HK-2 (cell line): ENCODE data around the gene UBE2L6.

Source experiments
- DNase-seq: peaks from one replicate; pipeline ENCODE4 v3.0.0-alpha.2; 2018; ENCODE audit not compliant: unreplicated experiment

Gene UBE2L6

DNA sequence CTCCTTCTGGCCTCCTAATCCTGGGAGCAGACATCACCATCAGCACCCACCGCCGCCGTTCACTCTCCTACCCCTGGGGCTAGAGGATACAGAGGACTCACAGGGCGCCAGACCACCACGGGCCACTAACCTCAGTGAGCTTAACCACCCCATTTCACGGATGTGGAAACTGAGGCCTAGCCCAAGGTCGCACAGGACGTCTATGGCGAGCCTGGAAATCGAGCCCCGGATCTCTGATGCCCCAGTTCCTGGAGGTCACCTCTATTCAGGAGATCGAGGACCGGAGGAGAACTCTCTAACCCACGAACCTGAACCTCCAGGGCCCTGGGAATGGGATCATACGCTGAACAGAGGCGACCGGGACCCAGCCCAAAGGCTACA lies 37.3 kb downstream of the UBE2L6 start:
- no peak for DNase-seq

DNA sequence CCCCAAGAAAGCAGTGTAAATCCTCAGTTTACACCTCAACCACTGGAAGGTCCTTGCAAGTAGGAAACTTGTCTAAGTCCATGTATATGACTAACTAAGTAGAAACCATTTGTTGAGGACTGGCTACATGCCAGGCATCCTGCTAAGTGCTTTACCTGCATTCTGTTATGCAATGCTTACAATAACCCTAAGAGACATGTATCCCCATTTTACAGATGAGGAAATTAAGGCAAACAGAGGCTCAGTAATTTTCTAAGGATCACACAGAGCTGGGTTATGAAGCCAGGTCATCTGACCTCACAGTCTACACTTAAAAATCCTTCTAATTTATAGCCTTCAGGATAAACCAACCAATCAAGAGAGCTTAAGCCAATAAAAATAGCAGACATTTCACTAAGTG lies 38.5 kb downstream of the UBE2L6 start:
- DNase-seq: no peak

DNA sequence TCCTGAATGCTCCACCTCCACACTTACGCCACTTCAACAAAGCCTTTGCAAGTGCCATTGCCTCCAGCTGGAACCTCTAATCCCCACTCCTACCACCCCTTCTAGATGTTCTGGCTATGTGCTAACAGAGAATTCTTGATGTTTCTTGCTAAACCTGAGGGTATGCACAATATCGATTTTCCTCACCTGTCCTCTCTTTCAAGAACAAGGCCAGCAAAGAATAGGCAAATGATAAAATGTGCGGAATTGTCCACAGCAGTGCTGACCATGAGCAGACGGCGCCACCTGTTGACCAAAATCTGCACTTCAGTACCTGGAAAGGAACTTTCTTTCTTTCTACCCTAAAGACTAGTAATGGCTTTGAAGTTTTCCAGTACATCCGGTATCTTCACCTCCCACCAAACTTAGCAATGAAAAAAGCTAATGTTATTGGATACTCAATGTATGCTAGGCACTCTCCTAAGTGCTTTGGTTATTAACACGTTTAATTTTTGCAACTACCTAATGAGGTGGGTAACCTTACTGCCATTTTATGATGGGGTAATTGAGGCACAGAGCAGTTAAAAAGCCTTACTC lies 40.3 kb downstream of the UBE2L6 start:
- DNase-seq: peak; percentile 51

DNA sequence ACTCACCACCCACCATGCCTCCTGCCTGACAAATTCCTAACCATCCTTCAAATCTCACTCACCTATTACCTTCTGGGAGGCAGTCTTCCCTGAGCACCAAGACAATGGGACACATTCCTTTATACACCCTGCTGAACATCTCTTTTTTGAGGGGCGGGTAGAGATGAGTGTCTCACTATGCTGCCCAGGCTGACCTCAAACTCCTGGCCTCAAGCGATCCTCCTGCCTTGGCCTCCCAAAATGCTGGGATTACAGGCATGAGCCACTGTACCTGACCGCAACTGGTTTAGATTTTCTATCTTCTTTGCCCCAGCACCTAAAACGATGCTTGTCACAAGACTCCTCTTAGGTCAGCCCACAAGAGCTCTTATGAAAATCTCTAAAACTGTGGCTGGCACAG lies 44.1 kb downstream of the UBE2L6 start:
- no peak for DNase-seq

DNA sequence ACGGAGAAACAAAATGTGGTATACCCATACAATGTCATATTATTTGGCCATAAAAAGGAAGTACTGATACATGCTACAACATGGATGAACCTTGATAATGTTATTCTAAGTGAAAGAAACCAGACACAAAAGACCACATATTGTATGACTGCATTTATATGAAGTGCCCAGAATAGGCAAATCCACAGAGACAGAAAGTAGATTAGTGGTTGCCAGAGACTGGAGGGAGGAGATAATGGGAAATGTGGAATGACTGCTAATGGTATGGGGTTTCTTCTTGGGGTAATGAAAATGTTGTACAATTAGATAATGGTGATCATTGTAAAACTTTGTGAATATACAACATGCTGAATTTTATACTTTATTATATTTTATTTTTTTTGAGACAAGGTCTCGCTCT lies 46.4 kb downstream of the UBE2L6 start:
- DNase-seq: no peak

DNA sequence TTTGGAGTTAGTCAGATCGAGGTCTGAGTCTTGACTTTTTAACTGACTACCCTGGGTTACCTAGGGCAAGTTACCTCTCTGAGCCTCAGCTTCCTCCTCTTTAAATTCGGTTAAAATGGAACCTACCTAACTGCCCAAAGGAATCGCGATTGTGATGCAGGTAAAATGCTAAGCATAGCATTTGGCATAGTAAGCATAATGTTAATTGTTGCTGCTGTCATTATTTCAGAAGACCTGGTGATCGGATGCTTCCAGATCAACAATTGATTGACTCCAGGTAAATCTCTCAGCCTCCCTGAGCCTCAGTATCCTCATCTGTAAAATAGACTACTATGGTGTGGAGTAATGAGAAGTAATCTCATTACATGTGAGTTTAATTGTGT lies 51.4 kb downstream of the UBE2L6 start:
- no peak for DNase-seq

DNA sequence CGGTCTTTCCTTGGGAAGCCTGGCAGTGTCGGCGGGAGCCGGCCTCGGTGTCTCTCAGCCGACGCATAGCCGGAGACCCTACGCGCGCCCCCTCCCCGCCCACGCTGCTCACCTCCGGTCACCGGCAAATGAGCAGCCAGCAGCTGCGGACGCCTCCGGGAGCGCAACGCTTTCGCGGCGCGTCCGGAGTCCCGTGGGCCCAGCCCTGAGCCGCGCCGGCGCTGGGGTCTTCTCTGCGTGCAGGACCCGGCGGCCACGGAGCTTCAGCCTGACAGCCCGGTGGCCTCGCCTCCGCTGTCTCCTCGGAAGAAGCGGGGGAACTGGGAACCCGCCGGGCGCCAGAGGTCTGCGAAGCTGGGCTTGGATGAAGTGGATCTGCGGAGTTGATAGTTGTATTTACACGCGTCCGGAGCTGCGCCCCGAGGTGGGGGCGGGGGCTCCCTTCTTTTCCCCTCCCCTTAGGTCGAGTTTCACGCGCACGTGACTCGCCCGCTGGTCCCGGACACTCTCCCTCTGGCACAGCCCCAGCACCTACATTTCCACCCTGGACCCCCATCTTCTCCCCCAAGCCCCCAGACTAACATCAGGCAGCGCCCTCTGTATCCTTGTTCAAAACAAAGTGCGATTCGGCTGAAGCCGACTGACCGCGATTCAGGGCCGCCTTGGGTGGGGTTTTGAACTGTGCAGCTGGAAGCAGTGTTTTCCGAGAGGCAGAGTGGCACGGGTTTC lies 52.0 kb downstream of the UBE2L6 start, which contains the start of gene SLC43A1:
Gene SLC43A1 (minus strand): TSS at position 371 of the 729 bp plus-strand sequence. CDS start 1,591 bp downstream, outside the sequence.
- DNase-seq: no peak

DNA sequence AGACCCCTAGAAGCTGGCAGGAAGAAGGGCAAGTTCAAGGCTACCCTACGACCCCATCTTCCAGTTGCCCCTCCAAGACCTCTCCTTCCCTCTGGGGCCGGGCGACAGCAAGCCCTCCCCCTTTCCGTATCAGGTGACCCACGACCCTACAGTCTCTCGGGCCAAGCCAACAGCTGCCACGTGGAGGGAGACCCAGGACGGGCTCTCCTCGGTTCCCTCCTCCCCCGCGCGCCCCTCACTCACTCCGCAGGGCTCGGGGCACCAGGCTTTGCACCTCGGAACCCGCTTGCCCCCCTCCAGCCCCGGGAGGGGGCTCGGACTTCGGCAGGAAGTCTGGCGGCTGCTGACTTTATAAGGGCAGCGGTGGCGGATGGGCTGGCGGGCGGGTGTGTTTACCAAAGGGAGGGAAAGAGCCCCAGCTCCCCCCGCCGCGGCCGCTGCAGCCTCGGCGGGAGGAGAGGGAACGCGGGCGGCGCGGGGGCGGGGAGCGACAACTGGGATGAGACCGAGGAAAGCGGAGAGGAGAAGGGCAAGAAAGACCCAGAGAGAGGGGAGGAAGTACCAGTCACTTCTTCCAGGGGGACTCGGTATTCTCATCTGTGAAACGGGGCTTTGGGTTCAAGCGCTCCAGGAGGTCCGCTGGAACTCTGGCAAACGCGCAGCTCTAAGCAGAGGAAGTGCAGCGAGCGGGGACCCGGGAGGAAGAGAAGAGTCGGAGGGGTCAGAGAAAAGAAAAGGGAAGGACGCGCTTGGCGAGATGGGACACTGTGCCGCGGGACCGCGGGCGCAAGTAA lies 52.7 kb downstream of the UBE2L6 start:
- DNase-seq: peak; percentile 13

DNA sequence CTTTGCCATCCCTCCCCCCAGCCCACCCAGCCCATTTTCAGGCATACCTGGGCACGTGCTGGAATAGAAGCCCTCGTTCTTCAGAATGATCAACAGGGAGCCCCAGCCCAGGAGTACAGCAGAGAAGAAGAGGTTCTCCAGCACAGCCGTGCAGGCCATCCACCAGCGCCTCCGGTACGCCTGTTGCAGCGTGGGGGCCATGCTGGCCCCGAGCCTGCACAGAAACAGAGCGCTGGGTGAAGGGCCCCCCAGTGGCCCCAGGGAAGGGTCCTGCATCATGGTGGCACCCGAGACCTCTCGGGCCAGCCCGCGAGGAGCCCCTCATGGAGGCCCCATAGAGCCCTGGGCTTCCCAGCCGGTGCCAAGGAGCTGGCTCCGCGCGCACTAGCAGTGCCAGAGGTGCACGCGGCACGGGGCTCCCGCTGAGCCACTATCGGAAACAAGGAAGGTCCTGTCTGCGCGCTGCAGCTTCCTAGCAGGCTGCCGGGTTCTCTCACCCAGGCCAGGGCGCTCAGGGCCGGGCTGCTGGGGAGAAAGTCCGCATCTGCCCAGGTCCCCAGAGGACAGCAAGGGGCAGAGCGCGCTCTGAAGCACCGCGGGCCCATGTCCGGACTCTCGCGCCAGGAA lies 53.4 kb downstream of the UBE2L6 start:
- no peak for DNase-seq

DNA sequence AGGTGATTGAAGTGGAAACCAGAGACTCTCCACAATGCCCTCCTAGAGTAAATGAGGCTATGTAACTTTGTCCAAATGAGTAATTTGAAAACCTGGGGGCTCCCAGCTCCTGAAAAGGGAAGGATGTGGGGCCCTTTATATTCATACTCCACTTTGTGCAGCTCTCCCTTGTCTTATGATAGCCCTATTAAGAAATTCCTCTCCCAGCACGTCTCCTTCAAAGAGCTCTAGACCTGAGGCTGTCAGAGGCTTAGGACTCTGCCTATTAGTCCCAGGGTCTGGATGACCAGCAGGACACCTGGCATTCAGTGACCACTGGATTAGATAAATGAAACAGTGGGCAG lies 54.0 kb downstream of the UBE2L6 start:
- DNase-seq: no peak

DNA sequence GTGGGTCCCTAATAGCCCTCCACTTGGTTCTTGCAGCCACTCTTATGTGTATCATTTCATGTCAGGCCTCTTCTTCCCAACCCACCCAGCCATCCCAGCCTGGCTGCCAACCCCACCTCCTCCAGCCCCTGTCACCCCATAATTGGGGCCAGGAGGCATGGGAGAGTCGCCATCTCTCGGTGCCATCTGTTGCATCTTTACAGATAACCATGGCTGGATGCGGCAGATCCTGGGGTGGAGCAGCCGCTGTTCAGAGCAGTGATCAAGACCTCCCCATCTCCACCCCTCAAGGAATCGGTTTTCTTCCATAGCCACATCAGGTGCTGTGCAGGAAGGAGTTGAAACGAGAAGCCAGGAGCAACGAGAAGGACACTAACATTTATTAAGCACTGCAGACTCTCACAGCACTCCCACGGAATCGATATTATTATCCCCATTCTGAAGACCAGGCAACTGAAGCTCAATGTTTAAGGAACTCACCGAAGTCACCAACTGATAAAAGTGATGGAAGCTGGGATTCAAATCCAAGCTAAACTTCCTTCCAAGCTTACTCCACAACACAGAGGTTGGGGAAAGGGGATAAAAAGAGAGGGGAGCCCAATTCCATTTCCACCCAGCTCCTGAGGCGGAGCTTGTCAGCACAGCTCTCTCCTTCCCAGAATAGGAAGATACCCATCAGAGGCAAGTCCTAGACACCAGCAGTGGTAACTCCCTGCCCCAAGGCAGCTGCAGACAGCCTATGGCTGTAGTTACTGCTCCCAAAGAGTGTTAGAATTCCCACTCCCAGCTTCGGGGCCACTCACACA lies 54.6 kb downstream of the UBE2L6 start:
- no peak for DNase-seq

DNA sequence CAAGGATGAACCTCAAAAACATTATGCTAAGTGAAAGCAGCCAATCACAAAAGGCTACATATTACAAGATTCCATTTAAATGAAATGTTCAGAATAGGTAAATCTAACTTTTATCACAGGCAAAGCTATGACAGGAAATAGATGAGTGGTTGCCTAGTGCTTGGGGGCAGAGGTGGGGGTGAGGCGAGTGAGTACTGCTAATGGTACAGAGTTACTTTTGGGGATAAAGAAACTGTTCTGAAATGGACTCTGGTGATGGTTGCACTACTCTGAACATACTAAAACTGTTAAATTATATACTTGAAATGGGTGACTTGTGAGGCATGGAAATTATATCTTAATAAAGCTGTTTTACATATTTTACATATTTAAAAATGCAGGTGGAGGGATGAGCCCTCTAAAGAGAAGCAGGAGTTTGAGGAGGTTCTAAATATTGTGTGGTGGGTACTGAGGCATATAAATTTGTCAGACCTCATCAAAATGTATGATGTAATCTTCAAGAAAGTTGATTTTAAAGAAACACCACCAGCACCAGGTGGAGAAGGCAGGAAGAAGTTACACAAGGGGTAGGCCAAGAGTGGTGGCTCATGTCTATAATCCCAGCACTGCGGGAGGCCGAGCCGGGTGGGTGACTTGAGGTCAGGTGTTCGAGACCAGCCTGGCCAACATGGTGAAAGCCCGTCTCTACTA lies 55.6 kb downstream of the UBE2L6 start:
- no peak for DNase-seq

DNA sequence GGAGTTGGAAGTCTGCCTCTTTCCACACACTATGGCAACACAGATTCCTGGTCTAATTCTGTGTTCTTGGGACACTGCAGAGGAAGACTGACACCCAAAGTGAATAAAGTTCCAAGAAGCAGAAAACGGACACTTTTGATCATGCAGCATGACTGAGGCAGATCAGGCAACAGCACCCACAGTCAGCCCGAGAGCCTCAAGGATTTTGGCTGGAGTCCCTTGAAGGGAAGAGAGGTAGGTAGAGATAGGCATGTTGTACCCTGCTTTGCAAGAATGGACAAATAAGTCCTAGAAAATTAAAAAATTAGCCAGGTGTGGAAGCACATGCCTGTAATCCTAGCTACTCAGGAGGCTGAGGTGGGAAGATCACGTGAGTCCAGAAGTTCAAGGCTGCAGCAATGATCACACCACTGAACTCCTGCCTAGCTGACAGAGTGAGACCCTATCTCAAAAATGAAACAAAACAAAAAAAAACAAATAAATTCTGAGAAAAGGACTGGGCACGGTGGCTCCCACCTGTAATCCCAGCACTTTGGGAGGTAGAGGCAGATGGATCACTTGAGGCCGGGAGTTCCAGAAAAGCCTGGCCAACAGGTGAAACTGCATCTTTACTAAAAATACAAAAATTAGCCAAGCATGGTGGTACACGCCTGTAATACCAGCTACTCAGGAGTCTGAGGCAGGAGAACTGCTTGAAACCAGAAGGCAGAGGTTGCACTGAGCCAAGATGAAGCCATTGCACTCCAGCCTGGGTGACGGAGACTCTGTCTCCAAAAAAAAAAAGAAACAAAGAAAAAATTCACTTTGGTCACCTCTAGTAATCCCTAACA lies 58.9 kb downstream of the UBE2L6 start:
- no peak for DNase-seq

DNA sequence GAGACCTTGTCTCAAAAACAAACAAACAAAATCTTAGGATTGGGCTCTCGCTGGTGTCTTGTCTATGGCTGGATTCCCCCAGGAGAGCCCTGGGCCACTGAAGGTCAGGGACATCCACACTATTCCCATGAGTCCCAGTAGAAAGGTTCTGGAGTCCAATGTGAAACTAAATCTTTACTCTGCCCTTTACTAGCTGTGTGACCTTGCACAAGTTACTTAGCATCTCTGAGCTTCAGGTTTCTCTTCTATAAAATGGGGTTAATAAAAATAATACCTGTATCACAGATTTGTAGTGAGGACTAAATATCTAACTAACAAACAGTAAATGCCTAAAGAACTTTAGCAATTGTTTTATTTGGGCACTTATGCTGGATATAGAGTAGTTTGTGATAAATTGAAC lies 61.0 kb downstream of the UBE2L6 start:
- DNase-seq: no peak

DNA sequence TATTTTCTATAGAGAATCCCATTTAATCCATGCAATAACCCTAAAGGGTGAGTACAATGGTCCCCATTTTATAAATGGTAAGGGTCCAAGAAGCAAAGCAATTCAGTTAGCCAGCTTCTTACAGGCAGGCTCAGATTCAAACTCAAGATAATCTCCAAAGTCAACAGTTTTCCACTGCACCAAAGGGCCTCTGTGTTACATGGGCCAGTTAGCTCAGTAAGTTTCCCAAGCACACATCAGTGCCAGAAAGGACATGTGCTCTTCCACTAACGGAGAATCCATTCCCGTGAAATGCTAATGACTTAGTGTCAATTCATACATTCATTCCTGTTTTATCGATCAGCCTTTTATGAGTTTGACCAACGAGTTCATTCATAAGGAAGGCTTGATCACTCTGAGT lies 63.0 kb downstream of the UBE2L6 start:
- no peak for DNase-seq

DNA sequence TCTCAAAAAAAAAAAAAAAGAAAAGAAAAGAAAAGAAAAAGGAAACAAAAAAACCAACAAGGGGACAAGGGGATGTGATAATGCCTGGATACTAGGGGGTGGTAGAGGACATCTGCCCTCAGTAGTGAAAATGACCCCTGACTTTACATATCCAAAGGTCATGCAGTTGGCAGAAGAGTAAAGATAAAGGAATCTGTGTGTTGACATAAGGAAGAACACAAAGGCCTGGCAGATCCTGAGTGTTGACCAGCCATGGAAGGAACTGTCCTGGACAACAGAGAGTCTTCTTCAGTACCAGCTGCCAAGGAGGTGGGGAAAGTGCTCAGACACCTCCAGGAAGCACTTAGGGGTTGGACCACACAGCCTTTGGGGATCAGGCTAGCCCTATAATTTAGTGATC lies 64.6 kb downstream of the UBE2L6 start:
- no peak for DNase-seq

DNA sequence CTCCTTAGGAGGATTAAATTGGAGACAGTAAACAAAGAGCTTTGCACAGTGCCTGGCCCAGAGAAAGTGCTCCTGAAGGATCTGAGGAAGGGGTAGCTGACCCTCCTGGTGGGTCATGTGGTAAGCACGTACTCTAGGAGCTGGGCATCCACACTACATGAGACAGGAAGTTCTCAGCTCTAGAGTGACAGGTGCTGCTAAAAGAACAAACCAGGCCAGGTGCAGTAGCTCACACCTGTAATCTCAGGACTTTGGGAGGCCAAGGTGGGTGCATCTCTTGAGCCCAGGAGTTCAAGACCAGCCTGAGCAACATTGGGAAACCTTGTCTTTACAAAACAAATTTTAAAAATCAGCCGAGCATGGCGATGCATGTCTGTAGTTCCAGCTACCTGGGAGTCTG lies 65.1 kb downstream of the UBE2L6 start:
- no peak for DNase-seq

DNA sequence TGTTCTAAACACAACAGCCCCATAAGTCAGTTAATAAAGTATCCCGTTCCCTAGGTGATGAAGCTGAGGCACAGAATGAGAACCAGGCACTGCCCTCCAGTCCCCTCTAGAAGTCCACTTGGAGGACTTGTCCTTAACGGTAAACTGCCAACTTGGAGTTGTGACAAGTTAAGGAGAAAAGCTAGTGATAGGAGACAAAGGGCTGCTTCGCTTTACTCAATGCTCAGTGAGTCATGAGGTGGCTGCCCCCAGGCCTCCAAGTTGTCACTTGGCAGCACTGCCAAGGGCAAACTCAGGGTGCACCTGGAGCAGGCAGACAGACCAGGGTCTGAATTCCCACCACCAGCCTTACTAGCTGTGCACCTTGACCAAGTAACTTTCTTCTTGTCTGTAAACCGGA lies 65.5 kb downstream of the UBE2L6 start:
- DNase-seq: no peak
